GM12874 (cell line): ENCODE results near the gene KIF5A.

Experiments used
- CTCF ChIP-seq: IDR thresholded peaks from 2 replicates; pipeline ENCODE4 v1.5.1; 2011; ENCODE audit warnings: low read depth, mild to moderate bottlenecking, control low read depth, low read length, moderate library complexity; ENCODE audit not compliant: insufficient read depth

KIF5A gene

GRCh38 chr12:57626111-57626920, 76.5 kb downstream of the KIF5A start:
- TF ChIP-seq CTCF = no peak

GRCh38 chr12:57626921-57627445, 77.1 kb downstream of the KIF5A start:
- TF ChIP-seq CTCF = no peak

GRCh38 chr12:57627501-57628279, 77.8 kb downstream of the KIF5A start:
- TF ChIP-seq CTCF = peak; percentile 29; the same call in 1 of the 2 replicates

GRCh38 chr12:57628280-57629191, 78.7 kb downstream of the KIF5A start:
- TF ChIP-seq CTCF = no peak

- TF ChIP-seq CTCF = no peak
These were observed 80.1 kb downstream of the KIF5A start for GRCh38 chr12:57629897-57630471.

GRCh38 chr12:57630891-57631433, 81.1 kb downstream of the KIF5A start:
- TF ChIP-seq CTCF = no peak
